WTC11 (cell line): Measurements from ENCODE around the gene CACNA1C.

Experiments
- AFF4 ChIP-seq: sonication (generic); formaldehyde crosslinking; IDR thresholded peaks from 2 replicates; pipeline ENCODE4 v1.8.1; 2023; ENCODE audit warnings: mild to moderate bottlenecking, missing genetic modification reagents, borderline replicate concordance
- EMX1 ChIP-seq: fragments of 250-450 bp; sonication (Bioruptor Pico); IDR thresholded peaks from 2 replicates; pipeline ENCODE4 v1.8.0; 2021; ENCODE audit warnings: mild to moderate bottlenecking
- ZNF121 ChIP-seq: sonication (generic); formaldehyde crosslinking; IDR thresholded peaks from 2 replicates; pipeline ENCODE4 v1.8.0; 2023; ENCODE audit warnings: missing genetic modification reagents
- TF ChIP-seq, protein P1 (sequence below): sonication (generic); formaldehyde crosslinking; IDR thresholded peaks from 2 replicates; pipeline ENCODE4 v1.8.0; 2022; ENCODE audit warnings: mild to moderate bottlenecking, missing genetic modification reagents
- TF ChIP-seq, protein P2 (sequence below): sonication (generic); formaldehyde crosslinking; IDR thresholded peaks from 2 replicates; pipeline ENCODE4 v1.8.1; 2023; ENCODE audit warnings: mild to moderate bottlenecking, moderate library complexity, missing genetic modification reagents

GRCh38 chr12:2409656-2410265, 357.0 kb downstream of the CACNA1C start:
- TF ChIP-seq, protein P1, sequence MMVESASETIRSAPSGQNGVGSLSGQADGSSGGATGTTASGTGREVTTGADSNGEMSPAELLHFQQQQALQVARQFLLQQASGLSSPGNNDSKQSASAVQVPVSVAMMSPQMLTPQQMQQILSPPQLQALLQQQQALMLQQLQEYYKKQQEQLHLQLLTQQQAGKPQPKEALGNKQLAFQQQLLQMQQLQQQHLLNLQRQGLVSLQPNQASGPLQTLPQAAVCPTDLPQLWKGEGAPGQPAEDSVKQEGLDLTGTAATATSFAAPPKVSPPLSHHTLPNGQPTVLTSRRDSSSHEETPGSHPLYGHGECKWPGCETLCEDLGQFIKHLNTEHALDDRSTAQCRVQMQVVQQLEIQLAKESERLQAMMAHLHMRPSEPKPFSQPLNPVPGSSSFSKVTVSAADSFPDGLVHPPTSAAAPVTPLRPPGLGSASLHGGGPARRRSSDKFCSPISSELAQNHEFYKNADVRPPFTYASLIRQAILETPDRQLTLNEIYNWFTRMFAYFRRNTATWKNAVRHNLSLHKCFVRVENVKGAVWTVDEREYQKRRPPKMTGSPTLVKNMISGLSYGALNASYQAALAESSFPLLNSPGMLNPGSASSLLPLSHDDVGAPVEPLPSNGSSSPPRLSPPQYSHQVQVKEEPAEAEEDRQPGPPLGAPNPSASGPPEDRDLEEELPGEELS (CRISPR knock-in tag), result no peak
- TF ChIP-seq ZNF121 (CRISPR knock-in tag) (no peak), EMX1 (CRISPR knock-in tag) (no peak), AFF4 (CRISPR knock-in tag) (no peak)
- TF ChIP-seq, protein P2, sequence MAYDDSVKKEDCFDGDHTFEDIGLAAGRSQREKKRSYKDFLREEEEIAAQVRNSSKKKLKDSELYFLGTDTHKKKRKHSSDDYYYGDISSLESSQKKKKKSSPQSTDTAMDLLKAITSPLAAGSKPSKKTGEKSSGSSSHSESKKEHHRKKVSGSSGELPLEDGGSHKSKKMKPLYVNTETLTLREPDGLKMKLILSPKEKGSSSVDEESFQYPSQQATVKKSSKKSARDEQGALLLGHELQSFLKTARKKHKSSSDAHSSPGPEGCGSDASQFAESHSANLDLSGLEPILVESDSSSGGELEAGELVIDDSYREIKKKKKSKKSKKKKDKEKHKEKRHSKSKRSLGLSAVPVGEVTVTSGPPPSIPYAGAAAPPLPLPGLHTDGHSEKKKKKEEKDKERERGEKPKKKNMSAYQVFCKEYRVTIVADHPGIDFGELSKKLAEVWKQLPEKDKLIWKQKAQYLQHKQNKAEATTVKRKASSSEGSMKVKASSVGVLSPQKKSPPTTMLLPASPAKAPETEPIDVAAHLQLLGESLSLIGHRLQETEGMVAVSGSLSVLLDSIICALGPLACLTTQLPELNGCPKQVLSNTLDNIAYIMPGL, result no peak
